IMR-90 (cell line): Measurements from ENCODE around the gene PTPRN2. TPM values are rescaled to one million over a fixed set of nuclear protein-coding genes. Genes with fewer than 3 reads are reported as not detected.
A peak's percentile ranks its signal among the peaks of the same experiment; 100 is the strongest.

ENCODE experiments used
- ATAC-seq: fragments of 200-7000 bp; cut with Tn5 transposase; 2 replicates; pipeline ENCODE4 v1.9.1; 2020; ENCODE audit warnings: low read depth, mild to moderate bottlenecking, moderate library complexity
- BruUV-seq: library from RNA; stranded (reverse); fragments of 400-500 nt; replicated peaks from 2 replicates; lab custom pipeline; 2021; lab: Mats Ljungman, UMichigan
- CTCF ChIA-PET: fragments of 300-600 bp; formaldehyde crosslinking; extraction: SDS; loops from one replicate; lab custom pipeline; 2021; ENCODE audit warnings: antibody characterized with exemption; lab: Yijun Ruan, JAX
- POLR2A ChIA-PET: fragments of 300-600 bp; sonication (Branson Sonifier 250); formaldehyde crosslinking; loops from one replicate; lab custom pipeline; 2022; ENCODE audit warnings: antibody characterized with exemption; ENCODE audit not compliant: unreplicated experiment; lab: Charles Lee
- DNase-seq: peaks from one replicate; pipeline ENCODE4 v3.0.0; 2013
- H2AFZ ChIP-seq: replicated peaks from 2 replicates; pipeline ENCODE3; 2013; ENCODE audit warnings: low read length, mild to moderate bottlenecking; ENCODE audit not compliant: poor library complexity
- H2AK5ac ChIP-seq: 2 replicates; pipeline ENCODE4 v1.6.1; 2013; ENCODE audit warnings: low read depth, low read length, inconsistent platforms
- H2AK9ac ChIP-seq: replicated peaks from 2 replicates; pipeline ENCODE3; 2013; ENCODE audit warnings: mild to moderate bottlenecking, low read depth, low read length, moderate library complexity; ENCODE audit not compliant: poor library complexity
- H2BK120ac ChIP-seq: 2 replicates; pipeline ENCODE4 v1.6.1; 2013; ENCODE audit warnings: low read depth, low read length, inconsistent platforms
- H2BK15ac ChIP-seq: 3 replicates; pipeline ENCODE4 v1.6.1; 2013; ENCODE audit warnings: low read depth, low read length, inconsistent platforms
- H2BK20ac ChIP-seq: 2 replicates; pipeline ENCODE4 v1.6.1; 2013; ENCODE audit warnings: low read depth, mild to moderate bottlenecking, inconsistent platforms, low read length, moderate library complexity
- H2BK5ac ChIP-seq: 2 replicates; pipeline ENCODE4 v1.6.1; 2013; ENCODE audit warnings: mild to moderate bottlenecking, low read depth, low read length, inconsistent platforms; ENCODE audit not compliant: poor library complexity, severe bottlenecking
- H3K14ac ChIP-seq: replicated peaks from 2 replicates; pipeline ENCODE4 v1.6.1; 2013; ENCODE audit warnings: low read depth, low read length, inconsistent platforms
- H3K18ac ChIP-seq: 2 replicates; pipeline ENCODE4 v1.6.1; 2013; ENCODE audit warnings: low read depth, low read length, control low read depth
- H3K23ac ChIP-seq: 2 replicates; pipeline ENCODE4 v1.6.1; 2013; ENCODE audit warnings: low read depth, low read length, inconsistent platforms
- H3K27ac ChIP-seq: 2 replicates; pipeline ENCODE4 v1.5.1; 2013; ENCODE audit warnings: mild to moderate bottlenecking, control low read depth, low read length; ENCODE audit not compliant: insufficient read depth
- H3K27me3 ChIP-seq: 2 replicates; pipeline ENCODE4 v1.6.1; 2013; ENCODE audit warnings: low read length; ENCODE audit not compliant: control insufficient read depth, insufficient read depth
- H3K36me3 ChIP-seq: 2 replicates; pipeline ENCODE4 v1.6.1; 2013; ENCODE audit warnings: low read length, mixed read lengths; ENCODE audit not compliant: control insufficient read depth, insufficient read depth
- H3K4ac ChIP-seq: 2 replicates; pipeline ENCODE4 v1.6.1; 2013; ENCODE audit warnings: low read depth, low read length, inconsistent platforms
- H3K4me1 ChIP-seq: 2 replicates; pipeline ENCODE4 v1.6.1; 2013; ENCODE audit warnings: low read length, mixed read lengths; ENCODE audit not compliant: control insufficient read depth, insufficient read depth
- H3K4me2 ChIP-seq: 2 replicates; pipeline ENCODE4 v1.6.1; 2013; ENCODE audit warnings: low read depth, mild to moderate bottlenecking, control low read depth, low read length, moderate library complexity
- H3K4me3 ChIP-seq: 2 replicates; pipeline ENCODE4 v1.5.1; 2013; ENCODE audit warnings: low read depth, mild to moderate bottlenecking, control low read depth, low read length, moderate library complexity; ENCODE audit not compliant: insufficient read depth
- H3K56ac ChIP-seq: 2 replicates; pipeline ENCODE4 v1.6.1; 2013; ENCODE audit warnings: low read length, inconsistent platforms; ENCODE audit not compliant: insufficient read depth; ENCODE audit errors: extremely low read depth
- H3K79me1 ChIP-seq, 2 experiments: 2 replicates each; pipeline ENCODE4 v1.6.1; 2013; ENCODE audit warnings: low read length in 2 of 2, inconsistent platforms in 1 of 2, low read depth in 1 of 2
- H3K9ac ChIP-seq: 2 replicates; pipeline ENCODE4 v1.6.1; 2013; ENCODE audit warnings: low read depth, low read length, control low read depth
- H3K9me1 ChIP-seq: 2 replicates; pipeline ENCODE4 v1.6.1; 2013; ENCODE audit warnings: low read length, inconsistent platforms; ENCODE audit not compliant: insufficient read depth
- H3K9me3 ChIP-seq: 2 replicates; pipeline ENCODE4 v1.6.1; 2013; ENCODE audit warnings: low read length; ENCODE audit not compliant: control insufficient read depth, insufficient read depth
- H4K20me1 ChIP-seq: 2 replicates; pipeline ENCODE4 v1.6.1; 2013; ENCODE audit warnings: low read length, inconsistent platforms; ENCODE audit not compliant: insufficient read depth
- H4K5ac ChIP-seq: 2 replicates; pipeline ENCODE4 v1.6.1; 2013; ENCODE audit warnings: mild to moderate bottlenecking, low read depth, low read length, control low read depth
- H4K8ac ChIP-seq, 2 experiments: 2 replicates each; pipeline ENCODE4 v1.6.1; 2013; ENCODE audit warnings: low read depth in 2 of 2, low read length in 2 of 2, control low read depth in 1 of 2, inconsistent platforms in 1 of 2
- H4K91ac ChIP-seq: 2 replicates; pipeline ENCODE4 v1.6.1; 2013; ENCODE audit warnings: low read depth, low read length, inconsistent platforms; ENCODE audit not compliant: insufficient read depth
- BHLHE40 ChIP-seq: fragments of 150-350 bp; IDR thresholded peaks from 2 replicates; pipeline ENCODE4 v1.6.1; 2016; ENCODE audit warnings: mild to moderate bottlenecking, low read depth, low read length
- CEBPB ChIP-seq: IDR thresholded peaks from 2 replicates; pipeline ENCODE4 v1.6.1; 2012; ENCODE audit warnings: low read depth, low read length, improper control_type of control experiment
- CHD1 ChIP-seq: IDR thresholded peaks from 2 replicates; pipeline ENCODE4 v1.6.1; 2012; ENCODE audit warnings: low read depth, low read length, improper control_type of control experiment
- CTCF ChIP-seq: conservative IDR thresholded peaks from 2 replicates; pipeline ENCODE4 v1.5.1; 2012; ENCODE audit warnings: mild to moderate bottlenecking, low read depth, low read length, improper control_type of control experiment
- ELK1 ChIP-seq: fragments of 150-350 bp; IDR thresholded peaks from 2 replicates; pipeline ENCODE4 v1.6.1; 2016; ENCODE audit warnings: low read depth, mild to moderate bottlenecking, low read length, moderate library complexity, borderline replicate concordance
- FOS ChIP-seq: fragments of 150-350 bp; IDR thresholded peaks from 2 replicates; pipeline ENCODE4 v1.6.1; 2016; ENCODE audit warnings: low read depth, low read length
- MAFK ChIP-seq: IDR thresholded peaks from 2 replicates; pipeline ENCODE4 v1.6.1; 2012; ENCODE audit warnings: low read depth, low read length, improper control_type of control experiment
- MAZ ChIP-seq: IDR thresholded peaks from 2 replicates; pipeline ENCODE4 v1.6.1; 2012; ENCODE audit warnings: low read depth, mild to moderate bottlenecking, low read length, improper control_type of control experiment, moderate library complexity, borderline replicate concordance
- NFE2L2 ChIP-seq: fragments of 150-350 bp; IDR thresholded peaks from 2 replicates; pipeline ENCODE4 v1.6.1; 2016; ENCODE audit warnings: low read depth, mild to moderate bottlenecking, low read length
- POLR2A ChIP-seq: IDR thresholded peaks from 2 replicates; pipeline ENCODE4 v1.6.1; 2012; ENCODE audit warnings: mild to moderate bottlenecking, low read depth, low read length
- RAD21 ChIP-seq: IDR thresholded peaks from 2 replicates; pipeline ENCODE4 v1.6.1; 2012; ENCODE audit warnings: low read length, improper control_type of control experiment
- RFX5 ChIP-seq: IDR thresholded peaks from 2 replicates; pipeline ENCODE4 v1.8.0; 2012; ENCODE audit warnings: low read depth, mild to moderate bottlenecking, low read length, moderate library complexity
- USF2 ChIP-seq: fragments of 150-350 bp; IDR thresholded peaks from 2 replicates; pipeline ENCODE4 v1.6.1; 2017; ENCODE audit warnings: mild to moderate bottlenecking, antibody characterized with exemption, low read length, low read depth
- WGBS, 2 experiments: methylation state at CpG; one replicate each; pipeline versions ENCODE4 v1.1.5 to v1.1.7; 2013; ENCODE audit warnings: missing lambda C conversion rate in 2 of 2; ENCODE audit not compliant: insufficient read length in 1 of 2; ENCODE audit errors: extremely low coverage in 2 of 2; 5-methylcytosine and 5-hydroxymethylcytosine counted together
- dilution Hi-C: fragments of 300-500 bp; cut with HindIII; formaldehyde crosslinking; loops from one replicate; pipeline ENCODE4 v1.14.3; 2018; ENCODE audit warnings: low sequenced_read_pairs; ENCODE audit not compliant: unreplicated experiment
- in situ Hi-C: fragments of 300-500 bp; cut with MboI; formaldehyde crosslinking; loops from 3 replicates; pipeline ENCODE4 v1.14.3; 2019; ENCODE audit warnings: low sequenced_read_pairs, inconsistent platforms, mixed read lengths
- intact Hi-C: fragments of 100-400 bp; cut with micrococcal nuclease; formaldehyde crosslinking; loops from 2 replicates; pipeline ENCODE4 v1.10.0; 2022
- polyA plus RNA-seq, 3 experiments: library from polyadenylated mRNA; depleted of rRNA; stranded (reverse); fragments of >200 nt; gene quantifications; 2 replicates each; pipeline ENCODE4 v1.2.3, GENCODE V29; 2012; ENCODE audit warnings: low replicate concordance in 1 of 3
- total RNA-seq: library from RNA; depleted of rRNA; stranded (reverse); fragments of >200 nt; gene quantifications from 2 replicates; pipeline ENCODE4 v1.2.3, GENCODE V29; 2012

The PTPRN2 gene
- total and polyA plus RNA-seq, 2 of the 4 experiments (the other 2 are of a cell fraction), result 0.03 TPM; not detected in 1

- TF ChIP-seq FOS, result no peak
Measured at GRCh38 chr7:157865351-157866165, 722.1 kb downstream of the PTPRN2 start (continued).

GRCh38 chr7:157864911-157865310 lies 722.7 kb downstream of the PTPRN2 start:
- no peak for DNase-seq
- H4K5ac ChIP-seq, result no peak overlapping the region
- no peaks in the 10 kb centered on the region for H3K9me1 ChIP-seq
- no peak overlapping the region for H2BK120ac ChIP-seq
- no TSS peak for BruUV-seq
- H4K20me1 ChIP-seq, result no peaks in the 10 kb centered on the region
- dilution Hi-C loops (no loop called here), intact Hi-C loops (no loop called here), in situ Hi-C loops (no loop called here)
- H3K56ac ChIP-seq, result no peak overlapping the region
- H2AFZ ChIP-seq, result no peak overlapping the region
- no peaks in the 10 kb centered on the region for H3K27me3 ChIP-seq
- no peak overlapping the region for H2AK5ac ChIP-seq
- ChIA-PET POLR2A (no interaction called here), CTCF (no interaction called here)
- H3K27ac ChIP-seq, result no peak overlapping the region
- no peak overlapping the region for H3K23ac ChIP-seq
- H4K91ac ChIP-seq, result no peak overlapping the region
- H2BK15ac ChIP-seq, result no peak overlapping the region
- H2BK20ac ChIP-seq, result no peak overlapping the region
- H4K8ac ChIP-seq, result no peak overlapping the region
- peak overlapping the region; percentile 42 for H2AK9ac ChIP-seq
- no peak for ATAC-seq
- no peak overlapping the region for H3K14ac ChIP-seq
- no peak overlapping the region for H3K4ac ChIP-seq
- H3K9ac ChIP-seq, result no peak overlapping the region
- no peak overlapping the region for H3K18ac ChIP-seq
- no peaks in the 10 kb centered on the region for H3K36me3 ChIP-seq
- H3K79me1 ChIP-seq, result no peaks in the 10 kb centered on the region
- WGBS, 2 experiments, result 100% methylated on average over 3 of the region's 12 CpGs; no CpG with 5 or more reads in 1 of the 2 experiments
- H3K4me2 ChIP-seq, result no peak overlapping the region
- TF ChIP-seq MAZ, result no peak
- no peak for TF ChIP-seq ELK1
- no peak for TF ChIP-seq MAFK
- no peak for TF ChIP-seq RAD21
- no peak for TF ChIP-seq CEBPB
- TF ChIP-seq BHLHE40, result no peak
- no peak for TF ChIP-seq FOS
- TF ChIP-seq NFE2L2, result no peak
- TF ChIP-seq RFX5, result no peak
- TF ChIP-seq CHD1, result no peak
- TF ChIP-seq USF2, result no peak
- no peak for TF ChIP-seq CTCF
- TF ChIP-seq POLR2A, result no peak
- H2BK5ac ChIP-seq, result no peak overlapping the region
- no peak overlapping the region for H3K4me3 ChIP-seq
- no peaks in the 10 kb centered on the region for H3K4me1 ChIP-seq
- H3K9me3 ChIP-seq, result peaks cover 61% of the 10 kb centered on the region
